A549 (cell line): ENCODE results near the gene CADM4. TPM values are rescaled to one million over a fixed set of nuclear protein-coding genes. Genes with fewer than 3 reads are reported as not detected.

Experiments
- ATAC-seq, 2 experiments: fragments of 200-7000 bp in 1 of 2; fragments of >200 bp in 1 of 2; cut with Nextera tagmentation in 1 of 2; cut with Tn5 transposase in 1 of 2; 3 replicates each; pipeline versions ENCODE4 v1.8.0 to v1.9.1; 2018 to 2020; ENCODE audit warnings: mild to moderate bottlenecking in 1 of 2, moderate library complexity in 1 of 2
- CTCF ChIA-PET: fragments of 300-600 bp; sonication (Branson Sonifier 250); formaldehyde crosslinking; extraction: SDS; loops from one replicate; lab custom pipeline; 2021; ENCODE audit warnings: antibody characterized with exemption, inconsistent platforms; lab: Yijun Ruan, JAX
- POLR2A ChIA-PET: fragments of 350-600 bp; formaldehyde crosslinking; extraction: SDS; loops from one replicate; lab custom pipeline; 2021; ENCODE audit warnings: antibody characterized with exemption, inconsistent platforms; lab: Yijun Ruan, JAX
- DNase-seq, 2 experiments: peaks; one replicate each; pipeline versions ENCODE4 v3.0.0 to v3.0.0-alpha.2; 2011 to 2016; ENCODE audit warnings: low read depth in 1 of 2, low spot score in 1 of 2
- FAIRE-seq: peaks from 2 replicates; lab custom pipeline; 2011; peaks lifted over from hg19 to GRCh38; lab: Jason Lieb, UNC
- H3K27ac ChIP-seq, 2 experiments: fragments of >200 bp; sonication (Bioruptor Twin); formaldehyde crosslinking; 3 replicates each; pipeline ENCODE4 v1.5.1; 2016 to 2017
- H3K4me1 ChIP-seq: fragments of >200 bp; sonication (Bioruptor Twin); formaldehyde crosslinking; 3 replicates; pipeline ENCODE4 v1.6.1; 2016
- H3K4me2 ChIP-seq: fragments of >200 bp; sonication (Bioruptor Twin); formaldehyde crosslinking; 3 replicates; pipeline ENCODE4 v1.6.1; 2016
- H3K4me3 ChIP-seq: fragments of >200 bp; sonication (Bioruptor Twin); formaldehyde crosslinking; 3 replicates; pipeline ENCODE4 v1.5.1; 2016
- H3K9me3 ChIP-seq: fragments of >200 bp; sonication (Bioruptor Twin); formaldehyde crosslinking; 3 replicates; pipeline ENCODE4 v1.6.1; 2016
- CBX8 ChIP-seq: fragments of 200-600 bp; sonication (generic); IDR thresholded peaks from 2 replicates; pipeline ENCODE4 v1.6.1; 2016
- CHD2 ChIP-seq: fragments of 150-350 bp; IDR thresholded peaks from 2 replicates; pipeline ENCODE4 v1.6.1; 2014; ENCODE audit warnings: low read length; ENCODE audit not compliant: partially characterized antibody
- CTCF ChIP-seq: fragments of >200 bp; sonication (Bioruptor Twin); formaldehyde crosslinking; IDR thresholded peaks from 3 replicates; pipeline ENCODE4 v1.5.1; 2016
- E2F6 ChIP-seq: IDR thresholded peaks from 2 replicates; pipeline ENCODE4 v1.6.1; 2012; ENCODE audit warnings: low read depth, borderline replicate concordance
- EHMT2 ChIP-seq: fragments of 200-600 bp; sonication (generic); IDR thresholded peaks from 2 replicates; pipeline ENCODE4 v1.6.1; 2016; ENCODE audit warnings: antibody characterized with exemption, low read depth, mild to moderate bottlenecking, moderate library complexity
- ESRRA ChIP-seq: fragments of 150-350 bp; IDR thresholded peaks from 2 replicates; pipeline ENCODE4 v1.6.1; 2014; ENCODE audit warnings: mild to moderate bottlenecking, low read length, borderline replicate concordance
- FOXS1 ChIP-seq: fragments of 250-450 bp; sonication (Bioruptor Pico); IDR thresholded peaks from 2 replicates; pipeline ENCODE4 v1.5.0; 2020; ENCODE audit warnings: mild to moderate bottlenecking, moderate library complexity
- HEYL ChIP-seq: fragments of 250-450 bp; sonication (Bioruptor Pico); IDR thresholded peaks from 2 replicates; pipeline ENCODE4 v1.8.0; 2021; ENCODE audit warnings: mild to moderate bottlenecking, moderate library complexity
- HOXA7 ChIP-seq: fragments of 250-450 bp; sonication (Bioruptor Pico); IDR thresholded peaks from 2 replicates; pipeline ENCODE4 v1.5.0; 2020; ENCODE audit warnings: mild to moderate bottlenecking, moderate library complexity
- HOXB13 ChIP-seq: fragments of 250-450 bp; sonication (Bioruptor Pico); IDR thresholded peaks from 2 replicates; pipeline ENCODE4 v1.5.0; 2020; ENCODE audit warnings: low read depth, mild to moderate bottlenecking, moderate library complexity
- HOXB5 ChIP-seq: fragments of 250-450 bp; sonication (Bioruptor Pico); IDR thresholded peaks from 2 replicates; pipeline ENCODE4 v1.5.0; 2020; ENCODE audit warnings: mild to moderate bottlenecking, moderate library complexity
- JUN ChIP-seq, 2 experiments: fragments of >200 bp; sonication (Bioruptor Twin); formaldehyde crosslinking; IDR thresholded peaks; 2 replicates in 1 of 2; 3 replicates in 1 of 2; pipeline ENCODE4 v1.6.1; 2016 to 2017
- JUNB ChIP-seq: fragments of >200 bp; sonication (Bioruptor Twin); formaldehyde crosslinking; IDR thresholded peaks from 2 replicates; pipeline ENCODE4 v1.6.1; 2016
- MAX ChIP-seq: IDR thresholded peaks from 2 replicates; pipeline ENCODE4 v1.6.1; 2012
- NPAS2 ChIP-seq: fragments of 250-450 bp; sonication (Bioruptor Pico); IDR thresholded peaks from 2 replicates; pipeline ENCODE4 v1.8.0; 2022; ENCODE audit warnings: mild to moderate bottlenecking, moderate library complexity, borderline replicate concordance
- PHF8 ChIP-seq: fragments of 200-600 bp; sonication (generic); IDR thresholded peaks from 2 replicates; pipeline ENCODE4 v1.6.1; 2016; ENCODE audit warnings: low read depth, mild to moderate bottlenecking, antibody characterized with exemption, moderate library complexity, borderline replicate concordance
- RAD21 ChIP-seq, 2 experiments: fragments of >200 bp in 1 of 2; sonication (Bioruptor Twin) in 1 of 2; formaldehyde crosslinking in 1 of 2; IDR thresholded peaks in 1 of 2; conservative IDR thresholded peaks in 1 of 2; 2 replicates in 1 of 2; 3 replicates in 1 of 2; pipeline ENCODE4 v1.6.1; 2012 to 2018; ENCODE audit warnings: inconsistent platforms in 1 of 2
- RCOR1 ChIP-seq: fragments of 150-350 bp; IDR thresholded peaks from 2 replicates; pipeline ENCODE4 v1.6.1; 2014; ENCODE audit warnings: antibody characterized with exemption, low read length, low read depth
- SREBF2 ChIP-seq: fragments of 450-650 bp; IDR thresholded peaks from 2 replicates; pipeline ENCODE4 v1.6.1; 2014; ENCODE audit warnings: mild to moderate bottlenecking, moderate library complexity
- TFCP2L1 ChIP-seq: fragments of 250-450 bp; sonication (Bioruptor Pico); IDR thresholded peaks from 2 replicates; pipeline ENCODE4 v1.5.0; 2021; ENCODE audit warnings: mild to moderate bottlenecking
- TP53 ChIP-seq: fragments of 250-450 bp; sonication (Bioruptor Pico); IDR thresholded peaks from 2 replicates; pipeline ENCODE4 v1.5.0; 2021; ENCODE audit warnings: mild to moderate bottlenecking, moderate library complexity
- USF2 ChIP-seq: fragments of 450-650 bp; IDR thresholded peaks from 2 replicates; pipeline ENCODE4 v1.6.1; 2014; ENCODE audit warnings: antibody characterized with exemption
- ZFP36 ChIP-seq: fragments of 450-650 bp; IDR thresholded peaks from 2 replicates; pipeline ENCODE4 v1.6.1; 2014; ENCODE audit warnings: borderline replicate concordance; ENCODE audit not compliant: partially characterized antibody
- ZNF302 ChIP-seq: fragments of 250-450 bp; sonication (Bioruptor Pico); IDR thresholded peaks from 2 replicates; pipeline ENCODE4 v1.9.0; 2021; ENCODE audit warnings: inconsistent platforms, mild to moderate bottlenecking, moderate library complexity
- WGBS: methylation state at CpG from one replicate; pipeline ENCODE4 v1.1.6; 2017; ENCODE audit errors: missing lambda C conversion rate; 5-methylcytosine and 5-hydroxymethylcytosine counted together
- polyA plus RNA-seq, 4 experiments: library from polyadenylated mRNA; depleted of rRNA in 3 of 4; stranded (reverse); fragments of >200 nt; fragmentation: RNase III in 1 of 4; extraction: RNeasy Plus Mini Kit Qiagen cat#74134 plus additional on column Dnase treatment in 1 of 4; gene quantifications; 2 replicates in 3 of 4; 3 replicates in 1 of 4; pipeline ENCODE4 v1.2.3, GENCODE V29; 2011 to 2017

Gene CADM4
- polyA plus RNA-seq, 2 of the 4 experiments (the other 2 are of a cell fraction), result 4.2 to 9.2 TPM

GRCh38 chr19:43687660-43687997 lies 48.0 kb upstream of the CADM4 start:
- peak in 1 of 2 experiments; percentile 55; a peak in 3 of 6 replicates for ATAC-seq
- 100% methylated on average over 1 of the region's 1 CpG for WGBS
- Histone ChIP-seq H3K27ac (peak overlapping the region in 1 of 2 experiments; percentile 74; a peak in 3 of 6 replicates), H3K9me3 (peaks cover 31% of the 10 kb centered on the region), H3K4me3 (no peak overlapping the region), H3K4me1 (peaks cover 7% of the 10 kb centered on the region; the same call in 2 of the 3 replicates), H3K4me2 (0 out of 3 replicates have a peak overlapping the region, but pooled peaks have one; percentile 19)
- DNase-seq, result no peak
- FAIRE-seq, result no peak
- POLR2A ChIA-PET, result interaction anchor here (0.7 to 1.7 kb wide), 3 partner anchors 18 to 19 kb away, joined by 3 to 6 read pairs (median 5); partner anchors contain the start of gene PLAUR
- CTCF ChIA-PET, result interaction anchor here (0.7 to 2.6 kb wide), 5 partner anchors 11 to 155 kb away, joined by 3 to 6 read pairs (median 3); partner anchors contain the start of genes PLAUR and ZNF575
- TF ChIP-seq ESRRA (no peak), JUN (IDR thresholded peaks at IDR 0.05) (no peak), TP53 (CRISPR knock-in tag) (no peak)

- TF ChIP-seq ZNF302 (CRISPR knock-in tag), result no peak
- TF ChIP-seq E2F6, result no peak
- TF ChIP-seq RAD21 (conservative IDR thresholded peaks at IDR 0.05 in 1 of 2, IDR thresholded peaks at IDR 0.05 in 1 of 2), result no peak
- no peak for TF ChIP-seq EHMT2
- TF ChIP-seq ZFP36, result no peak
- no peak for TF ChIP-seq HEYL (CRISPR knock-in tag)
- TF ChIP-seq ESRRA, result no peak
- TF ChIP-seq CTCF, result no peak
- TF ChIP-seq MAX, result no peak
- TF ChIP-seq HOXB5 (CRISPR knock-in tag), result no peak
- TF ChIP-seq CHD2, result no peak
- no peak for TF ChIP-seq FOXS1
- no peak for TF ChIP-seq USF2
- WGBS, result 72% methylated on average over 1 of the region's 1 CpG
- H3K4me3 ChIP-seq, result no peak overlapping the region
- DNase-seq, result no peak
- H3K9me3 ChIP-seq, result no peaks in the 10 kb centered on the region
- ATAC-seq, result no peak
- H3K4me2 ChIP-seq, result no peak overlapping the region
- FAIRE-seq, result no peak
- H3K27ac ChIP-seq, result no peak overlapping the region
- ChIA-PET CTCF (interaction anchor here (0.6 to 1.6 kb wide), 8 partner anchors 9 to 42 kb away, joined by 3 to 5 read pairs (median 4); partner anchors contain the start of gene PLAUR), POLR2A (interaction anchor here (0.6 kb wide), 1 partner anchor 69 kb away, joined by 3 read pairs; no protein-coding TSS in a partner anchor)
- peaks cover 7% of the 10 kb centered on the region; the same call in 2 of the 3 replicates for H3K4me1 ChIP-seq
These were observed 44.7 kb upstream of the CADM4 start for GRCh38 chr19:43684326-43684725.

GRCh38 chr19:43683905-43684304 lies 44.3 kb upstream of the CADM4 start:
- TF ChIP-seq RCOR1 (no peak), CBX8 (no peak), RAD21 (conservative IDR thresholded peaks at IDR 0.05 in 1 of 2, IDR thresholded peaks at IDR 0.05 in 1 of 2) (no peak), JUNB (no peak), TFCP2L1 (no peak), EHMT2 (no peak), HOXA7 (CRISPR knock-in tag) (no peak), NPAS2 (CRISPR knock-in tag) (no peak), HOXB13 (no peak), PHF8 (no peak), TP53 (CRISPR knock-in tag) (no peak), SREBF2 (no peak)
- Histone ChIP-seq H3K4me3 (no peak overlapping the region), H3K4me2 (no peak overlapping the region), H3K27ac (no peak overlapping the region), H3K4me1 (peaks cover 7% of the 10 kb centered on the region; the same call in 2 of the 3 replicates), H3K9me3 (no peaks in the 10 kb centered on the region)
- ChIA-PET CTCF (interaction anchor here (0.6 to 1.6 kb wide), 2 partner anchors 15 to 42 kb away, joined by 3 to 4 read pairs; no protein-coding TSS in a partner anchor), POLR2A (no interaction called here)
- no peak for ATAC-seq
- no peak for DNase-seq
- 73% methylated on average over 2 of the region's 2 CpGs for WGBS
- no peak for FAIRE-seq
